Loucy (cell line): Measurements from ENCODE around the gene RNASEL.
"Not testable (repeated sequence)": the region's sequence is repeated elsewhere in the genome, so short reads cannot be mapped to it uniquely, and the experiment has no call there.

Experiments
- H2AFZ ChIP-seq: fragments of 200-600 bp; sonication (generic); 2 replicates; pipeline ENCODE4 v1.6.0; 2016; ENCODE audit warnings: antibody characterized with exemption, mild to moderate bottlenecking, low read length, moderate library complexity
- H3F3A ChIP-seq: fragments of 200-600 bp; 2 replicates; pipeline ENCODE4 v1.6.0; 2016; ENCODE audit warnings: antibody characterized with exemption, low read depth, mild to moderate bottlenecking
- H3K27me3 ChIP-seq: fragments of 200-600 bp; sonication (generic); 2 replicates; pipeline ENCODE4 v1.6.1; 2014; ENCODE audit warnings: low read length, mild to moderate bottlenecking; ENCODE audit not compliant: insufficient read depth, poor library complexity, severe bottlenecking
- H3K36me3 ChIP-seq: fragments of 200-600 bp; sonication (generic); 2 replicates; pipeline ENCODE4 v1.6.1; 2016; ENCODE audit warnings: low read length; ENCODE audit not compliant: insufficient read depth
- H3K4me1 ChIP-seq: fragments of 200-600 bp; sonication (generic); 2 replicates; pipeline ENCODE4 v1.5.1; 2014; ENCODE audit warnings: low read length, mild to moderate bottlenecking; ENCODE audit not compliant: insufficient read depth, poor library complexity, severe bottlenecking
- H3K4me2 ChIP-seq: fragments of 200-600 bp; sonication (generic); 2 replicates; pipeline ENCODE4 v1.6.0; 2014; ENCODE audit warnings: antibody characterized with exemption, low read length, low read depth, mild to moderate bottlenecking; ENCODE audit not compliant: poor library complexity, severe bottlenecking
- H3K4me3 ChIP-seq: fragments of 200-600 bp; sonication (generic); 2 replicates; pipeline ENCODE4 v1.5.1; 2014; ENCODE audit warnings: low read length, mild to moderate bottlenecking, mixed read lengths; ENCODE audit not compliant: poor library complexity, severe bottlenecking
- H3K79me2 ChIP-seq: fragments of 200-600 bp; sonication (generic); 2 replicates; pipeline ENCODE4 v1.6.1; 2014; ENCODE audit warnings: low read length; ENCODE audit not compliant: insufficient read depth
- H3K9ac ChIP-seq: fragments of 200-600 bp; sonication (generic); 2 replicates; pipeline ENCODE4 v1.6.0; 2014; ENCODE audit warnings: mild to moderate bottlenecking, low read depth, low read length, moderate library complexity; ENCODE audit not compliant: poor library complexity, severe bottlenecking
- H3K9me2 ChIP-seq: fragments of 200-600 bp; sonication (generic); replicated peaks from 2 replicates; pipeline ENCODE4 v1.6.1; 2016; ENCODE audit warnings: low read depth, low read length, mixed read lengths
- H3K9me3 ChIP-seq: fragments of 200-600 bp; sonication (generic); 2 replicates; pipeline ENCODE4 v1.6.1; 2014; ENCODE audit warnings: mild to moderate bottlenecking, antibody characterized with exemption, low read length, low read depth; ENCODE audit not compliant: insufficient read depth
- H4K20me1 ChIP-seq: fragments of 200-600 bp; sonication (generic); 2 replicates; pipeline ENCODE4 v1.6.0; 2014; ENCODE audit warnings: antibody characterized with exemption, low read length, mild to moderate bottlenecking; ENCODE audit not compliant: insufficient read depth, poor library complexity, severe bottlenecking
- EZH2phosphoT487 ChIP-seq: fragments of 200-600 bp; IDR thresholded peaks from 2 replicates; pipeline ENCODE4 v1.6.1; 2018; ENCODE audit warnings: antibody characterized with exemption, mild to moderate bottlenecking, moderate library complexity, borderline replicate concordance
- TF ChIP-seq, protein P1 (sequence below): fragments of 200-600 bp; sonication (generic); conservative IDR thresholded peaks from 2 replicates; pipeline ENCODE4 v1.5.1; 2014; ENCODE audit warnings: mild to moderate bottlenecking, antibody characterized with exemption, low read length

The RNASEL gene

GRCh38 chr1:182634306-182635072 is 45.4 kb upstream of the RNASEL start:
- Histone ChIP-seq H3K9me3 (no peaks in the 10 kb centered on the region), H3K4me3 (no peak overlapping the region), H4K20me1 (no peaks in the 10 kb centered on the region), H3K27me3 (no peaks in the 10 kb centered on the region), H2AFZ (no peak overlapping the region), H3K36me3 (no peaks in the 10 kb centered on the region), H3K4me1 (peaks cover 18% of the 10 kb centered on the region), H3K9me2 (no peaks in the 10 kb centered on the region), H3K4me2 (no peak overlapping the region), H3K79me2 (no peaks in the 10 kb centered on the region), H3K9ac (no peak overlapping the region), H3F3A (no peaks in the 10 kb centered on the region)
- TF ChIP-seq EZH2phosphoT487, result no peak

DNA sequence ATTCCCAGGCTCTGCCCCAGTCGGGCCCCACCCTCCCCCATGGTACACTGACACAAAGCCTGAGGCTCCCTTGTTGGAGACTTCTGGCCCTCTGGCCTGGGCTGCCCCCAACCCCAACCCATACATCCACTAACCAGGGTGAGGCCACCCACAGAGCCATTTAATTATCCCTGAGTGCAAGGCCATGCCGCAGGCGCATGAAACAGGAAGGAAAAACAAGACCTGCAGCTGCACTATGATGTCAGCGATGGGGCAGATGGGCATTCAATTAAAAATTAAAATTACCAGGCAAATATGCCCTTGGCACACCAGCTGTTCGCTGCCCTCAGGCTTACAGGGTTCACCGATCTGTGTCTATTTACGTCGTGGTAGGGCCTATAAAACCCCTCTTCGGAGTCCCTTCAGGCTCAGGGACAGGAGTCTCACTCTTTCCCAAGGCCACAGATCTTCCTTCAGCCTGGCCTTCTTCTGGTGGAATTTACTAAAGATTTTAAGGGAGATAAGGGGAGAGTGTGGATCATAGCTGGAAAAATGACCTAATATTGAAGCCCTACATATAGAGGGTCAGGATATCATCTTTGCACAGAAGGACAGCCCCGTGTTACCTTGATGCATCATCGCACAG is 44.7 kb upstream of the RNASEL start:
- H2AFZ ChIP-seq, result no peak overlapping the region
- no peaks in the 10 kb centered on the region for H3K9me2 ChIP-seq
- H3K4me2 ChIP-seq, result no peak overlapping the region
- no peaks in the 10 kb centered on the region for H3K79me2 ChIP-seq
- no peaks in the 10 kb centered on the region for H3F3A ChIP-seq
- no peak overlapping the region for H3K9ac ChIP-seq
- peaks cover 25% of the 10 kb centered on the region for H3K4me1 ChIP-seq
- TF ChIP-seq EZH2phosphoT487, result no peak
- TF ChIP-seq, protein P1, sequence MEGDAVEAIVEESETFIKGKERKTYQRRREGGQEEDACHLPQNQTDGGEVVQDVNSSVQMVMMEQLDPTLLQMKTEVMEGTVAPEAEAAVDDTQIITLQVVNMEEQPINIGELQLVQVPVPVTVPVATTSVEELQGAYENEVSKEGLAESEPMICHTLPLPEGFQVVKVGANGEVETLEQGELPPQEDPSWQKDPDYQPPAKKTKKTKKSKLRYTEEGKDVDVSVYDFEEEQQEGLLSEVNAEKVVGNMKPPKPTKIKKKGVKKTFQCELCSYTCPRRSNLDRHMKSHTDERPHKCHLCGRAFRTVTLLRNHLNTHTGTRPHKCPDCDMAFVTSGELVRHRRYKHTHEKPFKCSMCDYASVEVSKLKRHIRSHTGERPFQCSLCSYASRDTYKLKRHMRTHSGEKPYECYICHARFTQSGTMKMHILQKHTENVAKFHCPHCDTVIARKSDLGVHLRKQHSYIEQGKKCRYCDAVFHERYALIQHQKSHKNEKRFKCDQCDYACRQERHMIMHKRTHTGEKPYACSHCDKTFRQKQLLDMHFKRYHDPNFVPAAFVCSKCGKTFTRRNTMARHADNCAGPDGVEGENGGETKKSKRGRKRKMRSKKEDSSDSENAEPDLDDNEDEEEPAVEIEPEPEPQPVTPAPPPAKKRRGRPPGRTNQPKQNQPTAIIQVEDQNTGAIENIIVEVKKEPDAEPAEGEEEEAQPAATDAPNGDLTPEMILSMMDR, result no peak
- no peaks in the 10 kb centered on the region for H3K27me3 ChIP-seq
- H3K9me3 ChIP-seq, result no peaks in the 10 kb centered on the region
- H4K20me1 ChIP-seq, result no peaks in the 10 kb centered on the region
- no peak overlapping the region for H3K4me3 ChIP-seq
- no peaks in the 10 kb centered on the region for H3K36me3 ChIP-seq

DNA sequence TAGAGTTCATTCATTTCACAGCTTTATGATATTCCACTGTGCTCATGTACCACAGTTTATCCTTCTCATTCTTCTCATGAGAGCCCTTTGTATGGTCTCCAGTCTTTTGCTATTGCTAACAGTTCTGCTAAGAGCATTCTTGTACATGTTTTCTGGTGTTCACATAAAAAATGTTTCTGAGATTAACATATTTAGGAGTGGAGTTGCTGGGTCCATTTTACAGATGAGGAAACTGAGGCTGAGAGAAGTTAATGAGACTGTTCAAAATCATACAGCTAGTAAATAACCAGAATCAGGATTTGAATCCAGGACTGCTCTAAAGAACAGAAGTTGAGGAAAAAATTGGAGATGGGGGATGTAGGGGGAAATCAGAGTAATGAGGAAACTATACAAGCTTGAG is 44.0 kb upstream of the RNASEL start:
- Histone ChIP-seq H3K79me2 (no peaks in the 10 kb centered on the region), H3K27me3 (no peaks in the 10 kb centered on the region), H2AFZ (no peak overlapping the region), H3K4me2 (no peak overlapping the region), H4K20me1 (no peaks in the 10 kb centered on the region), H3F3A (no peaks in the 10 kb centered on the region), H3K36me3 (no peaks in the 10 kb centered on the region), H3K9me3 (no peaks in the 10 kb centered on the region), H3K9ac (no peak overlapping the region), H3K4me1 (peaks cover 28% of the 10 kb centered on the region), H3K4me3 (no peak overlapping the region), H3K9me2 (no peaks in the 10 kb centered on the region)
- no peak for TF ChIP-seq EZH2phosphoT487
- TF ChIP-seq, protein P1, result no peak

- H3K4me1 ChIP-seq, result peaks cover 28% of the 10 kb centered on the region
- not testable (repeated sequence) for H3K4me2 ChIP-seq, H3K79me2 ChIP-seq, H3K36me3 ChIP-seq, H3K9ac ChIP-seq, H3K9me3 ChIP-seq, H3K4me3 ChIP-seq, H3K9me2 ChIP-seq, H3K27me3 ChIP-seq, H2AFZ ChIP-seq, H3F3A ChIP-seq, H4K20me1 ChIP-seq
Measured at GRCh38 chr1:182632441-182632857, 43.4 kb upstream of the RNASEL start.
